LNCaP clone FGC (cell line): ENCODE data around the gene RUNX1.

ENCODE experiments used
- DNase-seq: peaks from one replicate; pipeline ENCODE4 v3.0.0-alpha.2; 2011; ENCODE audit warnings: low read depth
- H3K4me3 ChIP-seq: 2 replicates; pipeline ENCODE4 v1.5.1; 2011; ENCODE audit warnings: mild to moderate bottlenecking, low read depth, low read length, control low read depth
- TF ChIP-seq, protein P1 (sequence below): IDR thresholded peaks from 2 replicates; pipeline ENCODE4 v1.5.1; 2012; ENCODE audit warnings: mild to moderate bottlenecking; ENCODE audit not compliant: control insufficient read depth, insufficient read depth; ENCODE audit errors: extremely low read depth

RUNX1 gene

GRCh38 chr21:34836103-34836932 is 212.8 kb downstream of the RUNX1 start:
- no peak overlapping the region for H3K4me3 ChIP-seq
- TF ChIP-seq, protein P1, sequence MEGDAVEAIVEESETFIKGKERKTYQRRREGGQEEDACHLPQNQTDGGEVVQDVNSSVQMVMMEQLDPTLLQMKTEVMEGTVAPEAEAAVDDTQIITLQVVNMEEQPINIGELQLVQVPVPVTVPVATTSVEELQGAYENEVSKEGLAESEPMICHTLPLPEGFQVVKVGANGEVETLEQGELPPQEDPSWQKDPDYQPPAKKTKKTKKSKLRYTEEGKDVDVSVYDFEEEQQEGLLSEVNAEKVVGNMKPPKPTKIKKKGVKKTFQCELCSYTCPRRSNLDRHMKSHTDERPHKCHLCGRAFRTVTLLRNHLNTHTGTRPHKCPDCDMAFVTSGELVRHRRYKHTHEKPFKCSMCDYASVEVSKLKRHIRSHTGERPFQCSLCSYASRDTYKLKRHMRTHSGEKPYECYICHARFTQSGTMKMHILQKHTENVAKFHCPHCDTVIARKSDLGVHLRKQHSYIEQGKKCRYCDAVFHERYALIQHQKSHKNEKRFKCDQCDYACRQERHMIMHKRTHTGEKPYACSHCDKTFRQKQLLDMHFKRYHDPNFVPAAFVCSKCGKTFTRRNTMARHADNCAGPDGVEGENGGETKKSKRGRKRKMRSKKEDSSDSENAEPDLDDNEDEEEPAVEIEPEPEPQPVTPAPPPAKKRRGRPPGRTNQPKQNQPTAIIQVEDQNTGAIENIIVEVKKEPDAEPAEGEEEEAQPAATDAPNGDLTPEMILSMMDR: no peak
- DNase-seq: no peak

DNA sequence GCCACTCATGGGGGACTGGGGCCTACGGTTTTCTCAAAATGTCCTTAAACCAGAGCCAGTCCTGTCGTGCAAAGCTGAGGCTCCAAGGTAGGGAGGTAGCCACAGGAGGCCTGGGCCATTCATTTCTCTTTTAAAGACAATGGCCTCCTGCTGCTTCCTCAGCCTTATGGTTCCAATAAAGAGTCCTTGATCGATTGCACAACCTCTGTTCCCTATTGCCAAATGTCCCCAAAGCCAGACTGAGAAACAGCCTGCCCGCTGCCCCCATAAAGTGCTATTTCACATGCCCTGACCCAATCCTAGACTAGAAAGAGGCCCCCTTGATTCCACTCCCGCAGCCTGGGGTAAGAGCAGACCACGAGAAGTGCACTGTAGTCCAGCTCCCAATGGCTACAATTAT is 213.6 kb downstream of the RUNX1 start:
- DNase-seq: no peak
- TF ChIP-seq, protein P1: no peak
- no peak overlapping the region for H3K4me3 ChIP-seq

GRCh38 chr21:34834852-34835501 is 214.1 kb downstream of the RUNX1 start:
- no peak overlapping the region for H3K4me3 ChIP-seq
- TF ChIP-seq, protein P1: no peak
- no peak for DNase-seq

GRCh38 chr21:34834290-34834689 is 214.8 kb downstream of the RUNX1 start:
- no peak overlapping the region for H3K4me3 ChIP-seq
- no peak for DNase-seq
- TF ChIP-seq, protein P1: no peak

DNA sequence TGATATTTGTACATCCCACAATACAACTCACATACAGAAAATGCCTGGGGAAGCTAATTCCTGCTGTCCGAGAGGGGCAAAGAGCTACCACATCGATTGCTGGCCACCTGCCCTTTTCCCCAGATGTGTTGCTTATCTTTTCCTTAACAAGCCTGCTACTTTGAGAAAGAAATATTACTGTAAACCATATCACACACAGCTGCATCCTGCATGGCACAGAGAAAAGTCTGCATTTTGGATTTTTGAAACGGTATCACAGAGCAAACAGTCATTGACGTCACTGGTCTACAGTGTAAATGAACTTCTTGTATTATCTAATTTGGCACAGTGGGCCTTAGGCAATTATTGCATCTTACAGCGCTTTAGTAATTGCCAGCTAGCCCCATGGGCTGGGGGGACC is 215.6 kb downstream of the RUNX1 start:
- no peak for DNase-seq
- TF ChIP-seq, protein P1: no peak
- H3K4me3 ChIP-seq: no peak overlapping the region

DNA sequence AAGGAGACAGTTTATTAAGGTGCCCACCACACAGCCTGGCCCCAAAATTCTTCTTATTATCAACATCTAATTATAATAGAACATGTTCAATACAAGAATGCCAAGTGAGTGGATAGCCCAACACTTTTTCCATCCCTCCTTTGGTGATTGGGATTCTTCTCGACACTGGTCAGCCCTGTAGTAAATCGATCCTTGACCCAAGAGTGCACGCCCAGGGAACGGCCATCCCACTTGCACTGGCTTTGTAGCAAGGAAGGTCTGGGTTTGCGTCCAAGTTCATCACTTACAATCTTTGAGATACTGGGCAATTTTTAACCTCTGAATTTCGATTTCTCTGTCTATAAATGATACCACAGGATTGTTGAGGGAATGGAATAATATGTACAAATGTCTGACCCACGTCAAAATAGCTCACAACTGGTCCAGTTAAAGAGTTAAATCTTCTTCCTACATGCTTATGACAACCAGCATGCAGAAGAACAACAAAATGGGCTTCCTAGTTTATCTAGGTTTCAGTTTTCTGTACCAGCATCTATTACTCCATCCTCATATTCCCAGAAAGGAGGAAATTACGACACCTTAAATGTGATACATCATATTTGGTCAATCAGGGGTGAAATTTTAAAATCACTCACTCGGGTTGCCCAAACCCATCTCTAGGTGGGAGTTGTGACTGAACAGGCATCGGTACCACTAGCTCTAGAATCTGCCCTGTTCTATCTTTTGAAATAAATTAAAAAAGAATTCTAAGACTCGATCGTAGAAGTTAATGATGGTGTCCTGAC is 218.5 kb downstream of the RUNX1 start:
- TF ChIP-seq, protein P1: no peak
- H3K4me3 ChIP-seq: no peak overlapping the region
- no peak for DNase-seq
